HCT116 (cell line): Measurements from ENCODE around the gene GLDC.

ENCODE experiments used
- ATF3 ChIP-seq: IDR thresholded peaks from 2 replicates; pipeline ENCODE4 v1.6.1; 2012
- CTCF ChIP-seq, 3 experiments: fragments of 200-600 bp in 1 of 3; sonication (generic) in 1 of 3; IDR thresholded peaks in 2 of 3; conservative IDR thresholded peaks in 1 of 3; 2 replicates each; pipeline ENCODE4 v1.5.1; 2012 to 2017; ENCODE audit warnings: low read depth in 2 of 3, low read length in 2 of 3, antibody characterized with exemption in 1 of 3, borderline replicate concordance in 1 of 3, control low read depth in 1 of 3, mild to moderate bottlenecking in 1 of 3, mixed read lengths in 1 of 3, mixed run types in 1 of 3, moderate library complexity in 1 of 3; ENCODE audit not compliant: insufficient read depth in 1 of 3
- EZH2 ChIP-seq: fragments of 200-600 bp; sonication (generic); IDR thresholded peaks from 2 replicates; pipeline ENCODE4 v1.6.1; 2017; ENCODE audit warnings: antibody characterized with exemption, mixed run types
- EZH2phosphoT487 ChIP-seq: fragments of 200-600 bp; IDR thresholded peaks from 2 replicates; pipeline ENCODE4 v1.6.1; 2018; ENCODE audit warnings: antibody characterized with exemption, borderline replicate concordance
- JUND ChIP-seq: IDR thresholded peaks from 2 replicates; pipeline ENCODE4 v1.6.1; 2012
- MAX ChIP-seq: IDR thresholded peaks from 2 replicates; pipeline ENCODE4 v1.6.1; 2012
- POLR2A ChIP-seq: IDR thresholded peaks from 2 replicates; pipeline ENCODE4 v1.7.0; 2011; ENCODE audit warnings: borderline replicate concordance; ENCODE audit not compliant: insufficient read depth, insufficient read length; ENCODE audit errors: extremely low read depth
- POLR2AphosphoS5 ChIP-seq: IDR thresholded peaks from 2 replicates; pipeline ENCODE4 v1.6.1; 2011; ENCODE audit warnings: mild to moderate bottlenecking, low read depth, low read length, moderate library complexity
- RAD21 ChIP-seq: IDR thresholded peaks from 2 replicates; pipeline ENCODE4 v1.6.1; 2012; ENCODE audit warnings: low read depth, mild to moderate bottlenecking
- REST ChIP-seq: IDR thresholded peaks from 2 replicates; pipeline ENCODE4 v1.6.1; 2012; ENCODE audit warnings: low read depth
- SP1 ChIP-seq: IDR thresholded peaks from 2 replicates; pipeline ENCODE4 v1.6.1; 2012; ENCODE audit warnings: low read depth
- ZBTB33 ChIP-seq: IDR thresholded peaks from 2 replicates; pipeline ENCODE4 v1.6.1; 2011; ENCODE audit warnings: mild to moderate bottlenecking, low read length, moderate library complexity; ENCODE audit not compliant: insufficient replicate concordance; ENCODE audit errors: extremely low read depth

- no peak for TF ChIP-seq CTCF (IDR thresholded peaks at IDR 0.05 in 2 of 3, conservative IDR thresholded peaks at IDR 0.05 in 1 of 3; ENCODE audit: borderline replicate concordance in 1 of 3, insufficient read depth in 1 of 3, low read depth in 2 of 3, low read length in 2 of 3)
- no peak for TF ChIP-seq POLR2AphosphoS5
- TF ChIP-seq ZBTB33 = no peak
- TF ChIP-seq SP1 = no peak
- TF ChIP-seq EZH2phosphoT487 = no peak
- TF ChIP-seq JUND = no peak
- TF ChIP-seq POLR2A = no peak
- TF ChIP-seq EZH2 = no peak
- TF ChIP-seq REST = no peak
- no peak for TF ChIP-seq ATF3
- no peak for TF ChIP-seq RAD21
- no peak for TF ChIP-seq MAX
These were observed 13.3 kb upstream of the GLDC start for GRCh38 chr9:6658628-6659353.
